IMR-90 (cell line): ENCODE data around the gene ZCCHC7. TPM values are rescaled to one million over a fixed set of nuclear protein-coding genes. Genes with fewer than 3 reads are reported as not detected.

Source experiments
- ATAC-seq: fragments of 200-7000 bp; cut with Tn5 transposase; 2 replicates; pipeline ENCODE4 v1.9.1; 2020; ENCODE audit warnings: low read depth, mild to moderate bottlenecking, moderate library complexity
- BruUV-seq: library from RNA; stranded (reverse); fragments of 400-500 nt; replicated peaks from 2 replicates; lab custom pipeline; 2021; lab: Mats Ljungman, UMichigan
- CTCF ChIA-PET: fragments of 300-600 bp; formaldehyde crosslinking; extraction: SDS; loops from one replicate; lab custom pipeline; 2021; ENCODE audit warnings: antibody characterized with exemption; lab: Yijun Ruan, JAX
- POLR2A ChIA-PET: fragments of 300-600 bp; sonication (Branson Sonifier 250); formaldehyde crosslinking; loops from one replicate; lab custom pipeline; 2022; ENCODE audit warnings: antibody characterized with exemption; ENCODE audit not compliant: unreplicated experiment; lab: Charles Lee
- DNase-seq: peaks from one replicate; pipeline ENCODE4 v3.0.0; 2013
- H2AFZ ChIP-seq: replicated peaks from 2 replicates; pipeline ENCODE3; 2013; ENCODE audit warnings: low read length, mild to moderate bottlenecking; ENCODE audit not compliant: poor library complexity
- H2AK5ac ChIP-seq: 2 replicates; pipeline ENCODE4 v1.6.1; 2013; ENCODE audit warnings: low read depth, low read length, inconsistent platforms
- H2AK9ac ChIP-seq: replicated peaks from 2 replicates; pipeline ENCODE3; 2013; ENCODE audit warnings: mild to moderate bottlenecking, low read depth, low read length, moderate library complexity; ENCODE audit not compliant: poor library complexity
- H2BK120ac ChIP-seq: 2 replicates; pipeline ENCODE4 v1.6.1; 2013; ENCODE audit warnings: low read depth, low read length, inconsistent platforms
- H2BK15ac ChIP-seq: 3 replicates; pipeline ENCODE4 v1.6.1; 2013; ENCODE audit warnings: low read depth, low read length, inconsistent platforms
- H2BK20ac ChIP-seq: 2 replicates; pipeline ENCODE4 v1.6.1; 2013; ENCODE audit warnings: low read depth, mild to moderate bottlenecking, inconsistent platforms, low read length, moderate library complexity
- H2BK5ac ChIP-seq: 2 replicates; pipeline ENCODE4 v1.6.1; 2013; ENCODE audit warnings: mild to moderate bottlenecking, low read depth, low read length, inconsistent platforms; ENCODE audit not compliant: poor library complexity, severe bottlenecking
- H3K14ac ChIP-seq: replicated peaks from 2 replicates; pipeline ENCODE4 v1.6.1; 2013; ENCODE audit warnings: low read depth, low read length, inconsistent platforms
- H3K18ac ChIP-seq: 2 replicates; pipeline ENCODE4 v1.6.1; 2013; ENCODE audit warnings: low read depth, low read length, control low read depth
- H3K23ac ChIP-seq: 2 replicates; pipeline ENCODE4 v1.6.1; 2013; ENCODE audit warnings: low read depth, low read length, inconsistent platforms
- H3K27ac ChIP-seq: 2 replicates; pipeline ENCODE4 v1.5.1; 2013; ENCODE audit warnings: mild to moderate bottlenecking, control low read depth, low read length; ENCODE audit not compliant: insufficient read depth
- H3K27me3 ChIP-seq: 2 replicates; pipeline ENCODE4 v1.6.1; 2013; ENCODE audit warnings: low read length; ENCODE audit not compliant: control insufficient read depth, insufficient read depth
- H3K36me3 ChIP-seq: 2 replicates; pipeline ENCODE4 v1.6.1; 2013; ENCODE audit warnings: low read length, mixed read lengths; ENCODE audit not compliant: control insufficient read depth, insufficient read depth
- H3K4ac ChIP-seq: 2 replicates; pipeline ENCODE4 v1.6.1; 2013; ENCODE audit warnings: low read depth, low read length, inconsistent platforms
- H3K4me1 ChIP-seq: 2 replicates; pipeline ENCODE4 v1.6.1; 2013; ENCODE audit warnings: low read length, mixed read lengths; ENCODE audit not compliant: control insufficient read depth, insufficient read depth
- H3K4me2 ChIP-seq: 2 replicates; pipeline ENCODE4 v1.6.1; 2013; ENCODE audit warnings: low read depth, mild to moderate bottlenecking, control low read depth, low read length, moderate library complexity
- H3K4me3 ChIP-seq: 2 replicates; pipeline ENCODE4 v1.5.1; 2013; ENCODE audit warnings: low read depth, mild to moderate bottlenecking, control low read depth, low read length, moderate library complexity; ENCODE audit not compliant: insufficient read depth
- H3K56ac ChIP-seq: 2 replicates; pipeline ENCODE4 v1.6.1; 2013; ENCODE audit warnings: low read length, inconsistent platforms; ENCODE audit not compliant: insufficient read depth; ENCODE audit errors: extremely low read depth
- H3K79me1 ChIP-seq, 2 experiments: 2 replicates each; pipeline ENCODE4 v1.6.1; 2013; ENCODE audit warnings: low read length in 2 of 2, inconsistent platforms in 1 of 2, low read depth in 1 of 2
- H3K9ac ChIP-seq: 2 replicates; pipeline ENCODE4 v1.6.1; 2013; ENCODE audit warnings: low read depth, low read length, control low read depth
- H3K9me1 ChIP-seq: 2 replicates; pipeline ENCODE4 v1.6.1; 2013; ENCODE audit warnings: low read length, inconsistent platforms; ENCODE audit not compliant: insufficient read depth
- H3K9me3 ChIP-seq: 2 replicates; pipeline ENCODE4 v1.6.1; 2013; ENCODE audit warnings: low read length; ENCODE audit not compliant: control insufficient read depth, insufficient read depth
- H4K20me1 ChIP-seq: 2 replicates; pipeline ENCODE4 v1.6.1; 2013; ENCODE audit warnings: low read length, inconsistent platforms; ENCODE audit not compliant: insufficient read depth
- H4K5ac ChIP-seq: 2 replicates; pipeline ENCODE4 v1.6.1; 2013; ENCODE audit warnings: mild to moderate bottlenecking, low read depth, low read length, control low read depth
- H4K8ac ChIP-seq, 2 experiments: 2 replicates each; pipeline ENCODE4 v1.6.1; 2013; ENCODE audit warnings: low read depth in 2 of 2, low read length in 2 of 2, control low read depth in 1 of 2, inconsistent platforms in 1 of 2
- H4K91ac ChIP-seq: 2 replicates; pipeline ENCODE4 v1.6.1; 2013; ENCODE audit warnings: low read depth, low read length, inconsistent platforms; ENCODE audit not compliant: insufficient read depth
- BHLHE40 ChIP-seq: fragments of 150-350 bp; IDR thresholded peaks from 2 replicates; pipeline ENCODE4 v1.6.1; 2016; ENCODE audit warnings: mild to moderate bottlenecking, low read depth, low read length
- CEBPB ChIP-seq: IDR thresholded peaks from 2 replicates; pipeline ENCODE4 v1.6.1; 2012; ENCODE audit warnings: low read depth, low read length, improper control_type of control experiment
- CHD1 ChIP-seq: IDR thresholded peaks from 2 replicates; pipeline ENCODE4 v1.6.1; 2012; ENCODE audit warnings: low read depth, low read length, improper control_type of control experiment
- MAFK ChIP-seq: IDR thresholded peaks from 2 replicates; pipeline ENCODE4 v1.6.1; 2012; ENCODE audit warnings: low read depth, low read length, improper control_type of control experiment
- NFE2L2 ChIP-seq: fragments of 150-350 bp; IDR thresholded peaks from 2 replicates; pipeline ENCODE4 v1.6.1; 2016; ENCODE audit warnings: low read depth, mild to moderate bottlenecking, low read length
- RAD21 ChIP-seq: IDR thresholded peaks from 2 replicates; pipeline ENCODE4 v1.6.1; 2012; ENCODE audit warnings: low read length, improper control_type of control experiment
- RFX5 ChIP-seq: IDR thresholded peaks from 2 replicates; pipeline ENCODE4 v1.8.0; 2012; ENCODE audit warnings: low read depth, mild to moderate bottlenecking, low read length, moderate library complexity
- USF2 ChIP-seq: fragments of 150-350 bp; IDR thresholded peaks from 2 replicates; pipeline ENCODE4 v1.6.1; 2017; ENCODE audit warnings: mild to moderate bottlenecking, antibody characterized with exemption, low read length, low read depth
- WGBS, 2 experiments: methylation state at CpG; one replicate each; pipeline versions ENCODE4 v1.1.5 to v1.1.7; 2013; ENCODE audit warnings: missing lambda C conversion rate in 2 of 2; ENCODE audit not compliant: insufficient read length in 1 of 2; ENCODE audit errors: extremely low coverage in 2 of 2; 5-methylcytosine and 5-hydroxymethylcytosine counted together
- dilution Hi-C: fragments of 300-500 bp; cut with HindIII; formaldehyde crosslinking; loops from one replicate; pipeline ENCODE4 v1.14.3; 2018; ENCODE audit warnings: low sequenced_read_pairs; ENCODE audit not compliant: unreplicated experiment
- in situ Hi-C: fragments of 300-500 bp; cut with MboI; formaldehyde crosslinking; loops from 3 replicates; pipeline ENCODE4 v1.14.3; 2019; ENCODE audit warnings: low sequenced_read_pairs, inconsistent platforms, mixed read lengths
- intact Hi-C: fragments of 100-400 bp; cut with micrococcal nuclease; formaldehyde crosslinking; loops from 2 replicates; pipeline ENCODE4 v1.10.0; 2022
- polyA plus RNA-seq, 3 experiments: library from polyadenylated mRNA; depleted of rRNA; stranded (reverse); fragments of >200 nt; gene quantifications; 2 replicates each; pipeline ENCODE4 v1.2.3, GENCODE V29; 2012; ENCODE audit warnings: low replicate concordance in 1 of 3
- total RNA-seq: library from RNA; depleted of rRNA; stranded (reverse); fragments of >200 nt; gene quantifications from 2 replicates; pipeline ENCODE4 v1.2.3, GENCODE V29; 2012

ZCCHC7 gene
- total and polyA plus RNA-seq, 2 of the 4 experiments (the other 2 are of a cell fraction): 13.6 to 28.7 TPM

GRCh38 chr9:37156205-37156604, 35.8 kb downstream of the ZCCHC7 start:
- ATAC-seq (no peak), DNase-seq (no peak)
- no peaks in the 10 kb centered on the region for H3K4me1 ChIP-seq
- H4K5ac ChIP-seq: no peak overlapping the region
- peaks cover 10% of the 10 kb centered on the region for H3K36me3 ChIP-seq
- H2AFZ ChIP-seq: no peak overlapping the region
- H4K8ac ChIP-seq: no peak overlapping the region
- no CpG with 5 or more reads among the region's 6 CpGs for WGBS, 2 experiments
- H2BK20ac ChIP-seq: no peak overlapping the region
- no peak overlapping the region for H3K9ac ChIP-seq
- ChIA-PET CTCF (no interaction called here), POLR2A (no interaction called here)
- no peak overlapping the region for H2AK9ac ChIP-seq
- no peak overlapping the region for H2BK120ac ChIP-seq
- no peaks in the 10 kb centered on the region for H3K9me3 ChIP-seq
- in situ Hi-C loops: no loop called here
- intact Hi-C loops: no loop called here
- H4K91ac ChIP-seq: no peak overlapping the region
- no peak overlapping the region for H3K4me3 ChIP-seq
- H3K18ac ChIP-seq: no peak overlapping the region
- H3K79me1 ChIP-seq: peaks cover 8 to 33% of the 10 kb centered on the region in 2 experiments
- H2AK5ac ChIP-seq: no peak overlapping the region
- no peak overlapping the region for H3K4me2 ChIP-seq
- no peak overlapping the region for H3K4ac ChIP-seq
- H3K23ac ChIP-seq: no peak overlapping the region
- H3K9me1 ChIP-seq: no peaks in the 10 kb centered on the region; the same call in 1 of the 2 replicates
- no peak overlapping the region for H3K27ac ChIP-seq
- H3K14ac ChIP-seq: no peak overlapping the region
- H2BK15ac ChIP-seq: no peak overlapping the region
- TF ChIP-seq MAFK (no peak), RFX5 (no peak), RAD21 (no peak), NFE2L2 (no peak), CHD1 (no peak), CEBPB (no peak), USF2 (no peak), BHLHE40 (no peak)
- H3K56ac ChIP-seq: no peak overlapping the region
- H4K20me1 ChIP-seq: no peaks in the 10 kb centered on the region; the same call in 1 of the 2 replicates
- BruUV-seq: no TSS peak
- H3K27me3 ChIP-seq: no peaks in the 10 kb centered on the region
- no peak overlapping the region for H2BK5ac ChIP-seq
- dilution Hi-C loops: no loop called here
